Activated CD8-positive, alpha-beta memory T cell treated with anti-CD3 and anti-CD28 coated beads, Interleukin-2, amount 50 U/mL, for 24 hours (primary cell): ENCODE data around the gene SYT8.
"Not testable (repeated sequence)": the region's sequence is repeated elsewhere in the genome, so short reads cannot be mapped to it uniquely, and the experiment has no call there.

Experiments
- DNase-seq: peaks from one replicate; pipeline ENCODE4 v3.0.0-alpha.2; 2020; ENCODE audit errors: extremely low read depth

SYT8 gene

DNA sequence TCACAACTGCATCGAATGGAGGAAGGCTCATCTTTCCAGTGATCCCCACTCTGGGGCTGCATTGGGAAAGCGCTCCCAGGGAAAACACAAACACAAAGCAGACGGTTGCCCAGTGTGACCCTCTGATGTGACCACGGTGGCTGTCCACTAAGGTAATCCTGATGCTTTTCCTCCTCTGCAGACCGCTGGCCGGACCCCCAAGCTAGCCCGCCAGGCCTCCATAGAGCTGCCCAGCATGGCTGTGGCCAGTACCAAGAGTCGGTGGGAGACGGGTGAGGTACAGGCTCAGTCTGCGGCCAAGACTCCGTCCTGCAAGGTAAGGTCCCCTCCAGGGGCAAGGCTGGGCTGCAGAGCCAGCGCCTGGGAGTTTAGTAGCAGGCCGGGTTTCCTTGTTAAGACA is 51.8 kb downstream of the SYT8 start:
- not testable (repeated sequence) for DNase-seq
